Activated T-helper 9 cell treated with anti-CD3 and anti-CD28 coated beads, Interleukin-2, amount 50 U/mL, for 16 hours (primary cell): ENCODE results near the gene RABEPK.
"Not testable (repeated sequence)": the region's sequence is repeated elsewhere in the genome, so short reads cannot be mapped to it uniquely, and the experiment has no call there.

ENCODE experiments used
- DNase-seq: peaks from one replicate; pipeline ENCODE4 v3.0.0-alpha.2; 2020; ENCODE audit warnings: low read depth

Gene RABEPK

DNA sequence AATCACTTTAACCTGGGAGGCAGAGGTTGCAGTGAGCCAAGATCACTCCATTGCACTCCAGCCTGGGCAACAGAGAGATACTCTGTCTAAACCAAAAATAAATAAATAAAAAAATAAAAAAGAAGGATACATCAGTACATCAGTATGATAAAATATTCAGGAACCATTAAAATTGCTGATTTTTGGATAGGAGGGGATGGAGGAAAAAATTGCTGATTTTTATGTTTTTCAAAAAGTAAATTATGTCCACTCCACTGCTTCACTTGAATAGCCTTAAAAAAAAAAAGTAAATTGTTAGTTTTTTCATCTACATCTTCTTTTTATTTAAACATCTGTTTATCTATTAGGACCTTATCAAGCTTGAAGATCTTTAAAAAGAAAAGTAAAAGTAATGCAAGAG, 53.9 kb downstream of the RABEPK start:
- DNase-seq, result no peak

DNA sequence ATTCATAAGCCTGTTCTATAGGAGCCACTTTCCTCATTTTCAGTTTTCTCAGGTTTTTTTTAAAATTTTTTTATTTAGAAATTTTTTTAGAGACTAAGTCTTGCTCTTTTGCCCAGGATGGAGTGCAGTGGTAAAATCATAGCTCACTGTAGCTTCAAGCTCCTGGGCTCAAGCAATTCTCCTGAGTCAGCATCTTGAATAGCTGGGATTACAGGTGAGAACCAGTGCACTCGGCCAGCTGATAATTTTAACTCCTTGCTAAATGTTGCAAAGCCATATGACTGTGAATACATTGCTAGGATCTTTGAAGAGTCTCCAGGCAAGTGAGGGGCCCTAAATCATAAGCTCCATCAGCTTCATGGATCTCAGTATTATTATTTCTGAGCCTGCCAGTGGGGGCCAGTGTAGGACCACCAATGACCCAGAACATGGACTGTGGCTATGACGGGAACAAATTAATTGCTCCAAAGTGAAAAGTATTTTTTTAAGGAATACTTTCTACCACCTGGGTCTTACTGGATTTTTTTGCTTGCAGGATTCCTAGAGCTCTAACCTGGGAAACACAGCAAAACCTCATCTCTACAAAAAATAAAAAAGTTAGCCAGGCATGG, 55.5 kb downstream of the RABEPK start:
- DNase-seq, result no peak

DNA sequence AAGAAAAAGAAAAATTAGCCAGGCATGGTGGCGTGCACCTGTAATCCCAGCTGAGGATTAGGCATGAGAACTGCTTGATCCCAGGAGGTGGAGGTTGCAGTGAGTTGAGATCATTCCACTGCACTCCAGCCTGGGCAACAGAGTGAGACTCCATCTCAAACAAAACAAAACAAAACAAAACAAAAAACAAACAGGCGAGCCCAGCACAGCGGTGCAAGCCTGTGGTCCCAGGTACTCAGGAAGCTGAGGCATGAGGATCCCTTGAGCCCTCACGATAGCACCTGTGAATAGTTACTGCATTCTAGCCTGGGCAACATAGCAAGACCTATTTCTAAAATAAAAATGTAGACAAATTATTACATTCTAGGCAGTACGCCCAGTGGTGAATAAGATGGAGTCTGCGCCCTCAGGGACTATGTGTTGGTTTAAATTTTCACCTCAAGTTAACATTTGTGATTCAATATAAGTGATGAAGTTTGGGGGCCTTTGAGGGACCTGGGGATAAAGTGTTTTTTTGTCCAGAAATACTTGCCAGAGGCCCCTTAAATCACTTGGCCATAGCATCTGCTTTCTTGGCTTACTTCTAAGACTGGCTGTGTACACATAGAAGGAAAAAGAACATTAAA, 57.9 kb downstream of the RABEPK start:
- DNase-seq, result no peak

DNA sequence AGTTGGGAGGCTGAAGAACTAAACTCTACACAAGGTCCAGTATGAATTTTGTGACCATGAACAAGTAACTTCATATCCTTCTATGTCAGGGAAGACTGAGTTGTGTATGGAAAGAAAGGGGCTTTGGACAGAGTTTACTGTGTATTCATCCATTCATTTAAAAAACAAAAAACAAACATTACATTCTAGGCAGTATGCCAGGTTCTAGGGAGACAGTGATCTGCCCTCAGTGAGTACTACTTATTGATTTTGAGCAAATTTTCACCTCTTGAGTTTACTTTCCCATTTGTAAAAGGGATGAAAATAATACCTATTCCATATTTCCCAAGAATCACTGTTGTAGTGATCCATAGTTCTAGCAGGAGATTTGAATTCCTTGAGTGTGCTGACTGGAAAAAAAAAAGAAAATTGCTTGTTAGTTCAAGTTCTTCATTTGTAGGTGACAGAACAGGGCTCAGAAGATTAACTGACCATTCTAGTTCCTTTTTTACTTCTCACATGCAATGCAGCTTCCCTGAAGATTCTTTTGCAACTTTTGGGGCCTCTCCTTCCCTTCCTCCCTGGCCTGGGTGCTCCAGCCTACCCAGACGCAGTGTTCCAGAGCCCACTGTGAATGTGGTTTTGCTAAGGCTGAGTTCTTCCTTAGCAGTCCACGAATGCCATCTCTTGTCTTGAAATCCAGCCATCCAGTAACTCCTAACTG, 58.6 kb downstream of the RABEPK start:
- DNase-seq, result no peak

DNA sequence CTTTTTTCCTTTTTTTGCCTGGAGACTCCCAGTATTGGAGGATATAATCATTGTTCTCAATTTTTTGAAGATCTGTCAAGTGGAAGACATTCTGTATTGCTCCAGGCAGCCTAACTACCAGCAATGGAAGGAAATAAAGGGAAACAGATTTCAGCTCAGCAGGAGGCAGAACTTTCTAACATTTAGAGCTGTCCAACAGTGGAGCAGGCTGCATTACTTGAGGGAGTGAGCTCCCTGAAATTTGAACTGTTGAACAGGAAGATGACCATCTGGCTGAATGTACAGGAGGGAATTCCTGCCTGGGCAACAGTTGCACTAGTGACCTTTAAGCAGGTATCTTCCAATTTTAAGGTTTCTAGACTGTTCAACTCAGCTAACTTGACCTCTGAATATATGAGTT, 60.2 kb downstream of the RABEPK start:
- no peak for DNase-seq

DNA sequence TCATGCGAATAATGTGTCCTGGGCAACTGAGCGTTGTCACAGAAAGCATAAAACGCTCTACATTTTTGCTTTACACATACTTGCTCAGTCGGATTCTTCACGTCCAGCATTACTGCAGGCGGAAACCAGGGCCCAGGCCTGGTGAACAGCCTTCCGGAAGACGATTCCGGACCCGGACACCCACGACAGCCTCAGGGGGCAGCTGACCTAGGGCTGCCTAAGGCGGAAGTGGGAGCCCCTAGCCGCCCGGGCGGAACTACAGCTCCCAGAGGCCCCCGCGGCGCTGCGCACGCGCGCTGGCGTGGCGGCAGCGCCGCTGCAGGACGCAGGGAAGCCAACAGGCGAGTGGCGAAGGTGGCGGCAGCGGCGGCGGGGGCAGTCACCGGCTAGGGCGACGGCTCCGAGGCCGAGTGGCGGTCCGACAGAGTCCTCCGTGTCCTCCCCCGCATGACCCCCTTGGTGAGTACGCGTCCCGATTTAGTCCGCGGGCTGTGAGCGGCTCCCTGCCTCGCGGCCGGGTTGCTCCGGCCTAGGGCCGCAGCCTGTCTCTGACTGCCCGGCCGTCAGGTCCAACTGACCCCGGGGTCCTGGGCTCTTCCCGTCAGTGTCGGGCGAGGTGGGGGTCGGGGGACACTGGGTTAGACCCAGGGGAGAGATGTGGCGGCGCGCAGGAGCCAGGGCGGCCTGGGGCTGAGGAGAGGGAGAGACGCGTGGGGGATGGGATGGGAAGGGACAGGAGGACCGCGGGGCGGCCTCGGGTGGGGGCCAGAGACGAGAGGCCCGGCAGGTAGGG, 61.4 kb downstream of the RABEPK start, which contains the start of gene GAPVD1:
GAPVD1 (plus strand) TSS at position 326 of the 793 bp plus-strand sequence. CDS start 37,096 bp downstream, outside the sequence.
- DNase-seq, result peak; percentile 82

DNA sequence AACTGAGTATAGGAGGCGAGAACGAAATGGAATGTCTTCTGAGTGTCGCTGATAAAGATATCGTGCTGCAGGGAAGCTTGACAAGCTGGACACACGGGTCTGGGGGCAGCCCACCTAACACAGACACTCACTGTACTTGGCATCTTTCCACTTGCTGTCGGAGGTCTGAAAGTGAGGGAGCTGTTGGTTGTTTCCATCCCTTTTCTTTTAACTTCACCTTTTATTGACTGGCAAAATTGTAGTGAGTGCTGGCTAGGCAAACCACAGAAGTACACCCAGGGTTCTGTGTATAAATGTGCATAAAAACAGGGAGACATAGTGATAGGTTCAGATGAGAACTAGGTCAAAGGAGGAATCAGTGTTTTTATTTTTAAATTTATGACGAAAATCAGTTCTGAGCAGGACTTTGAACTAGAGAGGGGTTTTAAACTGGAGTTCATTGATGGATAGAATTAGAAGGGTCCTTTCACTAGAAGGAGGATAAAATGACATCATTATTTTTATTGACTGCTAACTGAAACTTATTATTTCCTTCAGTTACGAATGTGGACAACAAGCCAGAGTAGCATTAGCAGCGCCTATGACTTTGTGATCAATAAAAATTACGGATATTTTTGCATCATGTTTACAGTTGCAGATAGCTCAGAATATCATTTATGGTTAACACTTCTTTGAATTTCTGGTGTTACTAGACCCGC, 62.1 kb downstream of the RABEPK start:
- DNase-seq, result no peak

DNA sequence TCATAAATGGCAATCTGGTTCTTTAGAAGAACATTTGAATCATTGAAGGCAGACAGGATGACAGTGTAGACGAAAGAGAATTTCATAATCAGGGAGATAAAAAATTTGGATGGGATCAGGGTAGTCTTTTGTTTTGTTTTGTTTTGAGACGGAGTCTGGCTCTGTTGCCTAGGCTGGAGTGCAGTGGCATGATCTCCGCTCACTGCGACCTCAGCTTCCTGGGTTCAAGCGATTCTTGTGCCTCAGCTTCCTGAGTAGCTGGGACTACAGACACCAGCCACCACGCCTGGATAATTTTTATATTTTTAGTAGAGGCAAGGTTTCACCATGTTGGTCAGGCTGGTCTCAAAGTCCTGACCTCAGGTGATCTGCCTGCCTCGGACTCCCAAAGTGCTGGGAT, 63.7 kb downstream of the RABEPK start:
- DNase-seq, result not testable (repeated sequence)

DNA sequence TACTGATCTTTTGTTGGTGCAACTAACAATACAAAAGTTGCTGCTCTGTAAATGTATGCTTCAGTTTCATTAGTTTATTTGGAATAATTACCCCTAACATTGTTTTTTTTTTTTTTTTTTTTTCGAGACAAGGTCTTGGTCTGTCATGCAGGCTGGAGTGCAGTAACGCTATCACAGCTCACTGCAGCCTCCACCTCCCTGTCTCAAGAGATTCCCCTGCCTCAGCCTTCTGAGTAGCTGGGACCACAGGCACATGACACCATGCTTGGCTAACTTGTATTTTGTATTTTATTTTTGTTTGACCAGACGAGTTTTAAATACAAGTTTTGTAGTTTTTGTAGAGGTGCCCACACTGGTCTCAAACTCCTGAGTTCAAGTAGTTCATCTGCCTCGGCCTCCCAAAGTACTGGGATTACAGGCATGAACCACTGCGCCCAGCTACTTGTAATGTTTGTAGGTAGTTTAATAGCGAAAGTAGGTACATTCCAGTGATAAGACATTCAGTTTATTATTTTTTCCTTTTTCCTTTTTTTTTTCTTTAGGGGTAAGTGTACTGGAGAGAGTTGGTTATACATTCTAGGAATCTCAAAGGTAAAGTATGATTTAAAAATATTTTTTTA, 68.2 kb downstream of the RABEPK start:
- DNase-seq, result no peak

DNA sequence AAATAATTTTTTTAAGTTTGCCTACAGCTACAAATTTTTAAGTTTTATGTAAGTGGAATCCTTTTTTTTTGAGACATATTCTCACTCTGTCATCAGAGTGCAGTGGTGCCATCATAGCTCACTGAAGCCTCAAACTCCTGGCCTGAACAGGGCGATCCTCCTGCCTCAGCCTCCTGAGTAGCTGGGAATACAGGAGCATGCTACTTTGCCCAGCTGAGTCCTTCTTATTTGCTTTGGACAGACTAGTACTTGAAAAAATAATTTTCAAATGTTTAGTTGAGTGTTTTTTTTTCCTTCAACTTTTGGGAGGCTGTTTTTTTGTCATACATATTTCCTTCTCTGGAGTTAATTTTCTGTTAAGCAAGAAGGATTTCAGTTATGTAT, 68.7 kb downstream of the RABEPK start:
- DNase-seq, result no peak

DNA sequence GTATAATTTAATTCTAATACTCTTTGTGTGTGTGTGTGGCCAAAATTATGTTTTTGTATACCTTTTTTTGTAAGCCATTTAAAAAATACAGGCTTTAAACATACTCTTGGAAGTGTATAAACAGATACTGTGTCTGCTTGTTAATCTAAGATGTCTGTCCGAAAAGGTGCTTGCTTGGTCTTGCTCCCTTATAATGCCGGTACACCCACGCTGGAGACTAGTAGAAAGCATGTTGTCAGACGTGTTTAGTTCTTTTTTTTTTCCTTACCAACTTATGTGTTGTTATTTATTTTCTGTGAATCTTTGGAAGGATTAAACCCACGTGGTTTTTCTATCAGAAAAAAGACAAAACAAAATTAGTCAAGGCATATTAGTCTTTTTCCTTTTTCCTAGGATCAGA, 70.7 kb downstream of the RABEPK start:
- DNase-seq, result no peak

DNA sequence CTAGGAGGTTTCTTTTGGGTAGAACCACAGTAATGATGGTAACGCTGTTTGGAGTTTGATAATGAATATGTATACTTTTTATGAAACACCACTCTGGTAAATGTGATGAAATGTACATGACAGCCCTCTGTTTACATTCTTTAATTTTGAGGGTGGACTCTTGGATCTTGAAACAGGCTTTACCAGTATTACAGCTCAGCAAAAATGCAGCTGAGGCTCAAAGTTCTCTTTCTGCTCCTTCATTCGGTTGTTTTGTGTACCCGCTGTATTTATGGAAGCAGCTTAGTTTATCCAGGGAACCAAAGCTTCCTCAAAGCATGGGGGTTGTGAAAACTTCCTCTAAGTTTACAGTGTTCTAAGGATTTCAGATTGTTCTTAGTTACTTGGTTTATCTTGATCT, 72.4 kb downstream of the RABEPK start:
- DNase-seq, result no peak

DNA sequence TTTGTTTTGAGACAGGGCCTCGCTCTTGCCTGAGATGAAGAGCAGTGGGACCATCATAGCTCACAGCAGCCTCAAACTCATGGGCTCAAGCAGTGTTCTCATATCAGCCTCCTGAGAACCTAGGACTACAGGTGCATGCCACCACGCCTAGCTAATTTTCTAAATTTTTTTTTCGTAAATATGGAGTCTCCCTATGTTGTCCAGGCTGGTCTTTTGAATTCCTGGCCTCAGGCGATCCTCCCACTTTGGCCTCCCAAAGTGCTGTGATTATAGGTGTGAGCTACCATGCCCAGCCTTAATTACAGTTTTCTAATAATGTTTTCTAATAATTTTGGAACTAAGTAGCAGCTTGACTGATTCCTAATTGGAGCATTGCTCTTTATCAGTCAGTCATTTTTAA, 76.4 kb downstream of the RABEPK start:
- no peak for DNase-seq

DNA sequence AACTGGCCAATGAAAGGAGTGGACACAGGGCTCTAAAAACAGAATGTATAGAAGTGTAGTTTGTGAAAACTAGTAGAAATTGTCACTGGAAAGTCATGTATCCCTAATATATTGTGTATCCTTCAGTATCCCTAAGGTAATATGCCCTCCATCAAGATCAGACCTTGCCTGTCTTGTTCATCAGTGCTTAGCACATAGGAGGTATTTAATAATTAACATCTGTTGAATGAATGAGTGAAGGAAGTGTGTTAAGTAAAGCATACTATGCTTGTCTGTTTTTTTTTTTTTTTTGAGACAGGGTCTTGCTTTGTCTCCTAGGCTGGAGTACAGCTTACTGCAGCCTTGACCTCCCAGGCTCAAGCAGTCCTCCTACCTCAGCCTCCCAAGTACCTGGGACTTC, 77.1 kb downstream of the RABEPK start:
- DNase-seq, result no peak

DNA sequence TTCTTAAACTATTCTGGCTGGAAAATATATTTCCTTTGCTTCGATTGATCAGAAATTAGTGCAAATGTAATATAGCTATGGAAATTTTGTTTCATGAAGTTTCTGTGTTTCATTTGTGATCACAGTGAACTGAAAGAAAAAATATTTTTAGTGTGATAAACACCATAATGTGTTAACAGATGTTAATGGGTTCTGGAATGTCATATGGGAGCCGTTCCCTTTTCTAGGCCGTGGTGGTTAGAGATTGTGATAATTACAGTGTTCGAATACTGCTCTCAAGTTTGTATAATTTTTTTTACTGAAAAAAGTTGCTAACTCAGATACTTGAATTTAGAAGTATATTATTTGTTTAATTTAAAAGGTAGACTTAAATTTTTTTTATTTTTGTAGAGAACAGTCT, 80.6 kb downstream of the RABEPK start:
- DNase-seq, result no peak
